Vagina (tissue), 2 donors: ENCODE measurements around the gene GRIK3.

Experiments
- POLR2A ChIP-seq, 2 donors: fragments of 450-650 bp; IDR thresholded peaks; one replicate each; pipeline ENCODE4 v1.6.1; 2017; ENCODE audit warnings: antibody characterized with exemption in 2 of 2, mild to moderate bottlenecking in 2 of 2, moderate library complexity in 2 of 2
- POLR2AphosphoS5 ChIP-seq, 2 donors: sonication (generic); formaldehyde crosslinking; IDR thresholded peaks; one replicate each; pipeline ENCODE4 v1.9.0; 2017; ENCODE audit warnings: antibody characterized with exemption in 2 of 2, mild to moderate bottlenecking in 2 of 2, low read depth in 1 of 2; ENCODE audit not compliant: insufficient read depth in 1 of 2

GRCh38 chr1:36882536-36883285, 151.6 kb downstream of the GRIK3 start:
- no peak for TF ChIP-seq POLR2A (IDR thresholded peaks at IDR 0.05)
- TF ChIP-seq POLR2AphosphoS5 (IDR thresholded peaks at IDR 0.05; ENCODE audit: insufficient read depth in 1 of 2, low read depth in 1 of 2), result no peak
